ENCODE results near the gene VWA3B. TPM values are rescaled to one million over a fixed set of nuclear protein-coding genes. Genes with fewer than 3 reads are reported as not detected.

VWA3B gene
- total RNA-seq, 1 experiment from 2014 or later, result not detected

DNA sequence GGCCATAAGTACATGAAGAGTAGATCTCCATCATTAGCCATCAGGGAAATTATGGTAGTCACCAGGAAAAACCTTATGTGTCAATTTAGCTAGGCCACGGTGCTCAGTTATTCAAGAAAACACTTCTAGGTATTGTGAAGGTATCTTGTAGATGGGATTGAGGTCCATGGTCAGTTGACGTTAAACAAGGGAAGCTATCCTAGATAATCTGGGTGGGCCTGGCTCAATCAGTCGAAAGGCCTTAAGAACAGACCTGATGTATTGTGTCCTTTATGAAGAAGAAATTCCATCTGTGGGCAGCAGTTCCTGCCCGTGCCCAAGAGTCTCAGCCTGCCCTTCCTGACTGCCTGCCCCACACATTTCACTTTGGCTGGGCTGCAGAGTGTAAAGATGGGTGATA lies 242.6 kb downstream of the VWA3B start:
- Mint-ChIP-seq H3K4me3 (ENCODE audit: low read depth, unreplicated experiment) (no peak overlapping the region), H3K9me3 (ENCODE audit: low read depth, unreplicated experiment) (no peaks in the 10 kb centered on the region), H3K36me3 (ENCODE audit: insufficient read depth, unreplicated experiment) (no peaks in the 10 kb centered on the region), H3K4me1 (ENCODE audit: low read depth, unreplicated experiment) (no peaks in the 10 kb centered on the region), H3K27me3 (ENCODE audit: unreplicated experiment) (peaks cover 24% of the 10 kb centered on the region), H3K27ac (ENCODE audit: unreplicated experiment) (no peak overlapping the region)
- CTCF ChIA-PET, result no interaction called here
- intact Hi-C loops (cut with micrococcal nuclease; ENCODE audit: unreplicated experiment), result no loop called here
- no TSS peak for BruUV-seq (replicated peaks)
- DNase-seq, result no peak
- TF ChIP-seq, protein P1, sequence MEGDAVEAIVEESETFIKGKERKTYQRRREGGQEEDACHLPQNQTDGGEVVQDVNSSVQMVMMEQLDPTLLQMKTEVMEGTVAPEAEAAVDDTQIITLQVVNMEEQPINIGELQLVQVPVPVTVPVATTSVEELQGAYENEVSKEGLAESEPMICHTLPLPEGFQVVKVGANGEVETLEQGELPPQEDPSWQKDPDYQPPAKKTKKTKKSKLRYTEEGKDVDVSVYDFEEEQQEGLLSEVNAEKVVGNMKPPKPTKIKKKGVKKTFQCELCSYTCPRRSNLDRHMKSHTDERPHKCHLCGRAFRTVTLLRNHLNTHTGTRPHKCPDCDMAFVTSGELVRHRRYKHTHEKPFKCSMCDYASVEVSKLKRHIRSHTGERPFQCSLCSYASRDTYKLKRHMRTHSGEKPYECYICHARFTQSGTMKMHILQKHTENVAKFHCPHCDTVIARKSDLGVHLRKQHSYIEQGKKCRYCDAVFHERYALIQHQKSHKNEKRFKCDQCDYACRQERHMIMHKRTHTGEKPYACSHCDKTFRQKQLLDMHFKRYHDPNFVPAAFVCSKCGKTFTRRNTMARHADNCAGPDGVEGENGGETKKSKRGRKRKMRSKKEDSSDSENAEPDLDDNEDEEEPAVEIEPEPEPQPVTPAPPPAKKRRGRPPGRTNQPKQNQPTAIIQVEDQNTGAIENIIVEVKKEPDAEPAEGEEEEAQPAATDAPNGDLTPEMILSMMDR (IDR thresholded peaks at IDR 0.05; ENCODE audit: unreplicated experiment), result no peak

DNA sequence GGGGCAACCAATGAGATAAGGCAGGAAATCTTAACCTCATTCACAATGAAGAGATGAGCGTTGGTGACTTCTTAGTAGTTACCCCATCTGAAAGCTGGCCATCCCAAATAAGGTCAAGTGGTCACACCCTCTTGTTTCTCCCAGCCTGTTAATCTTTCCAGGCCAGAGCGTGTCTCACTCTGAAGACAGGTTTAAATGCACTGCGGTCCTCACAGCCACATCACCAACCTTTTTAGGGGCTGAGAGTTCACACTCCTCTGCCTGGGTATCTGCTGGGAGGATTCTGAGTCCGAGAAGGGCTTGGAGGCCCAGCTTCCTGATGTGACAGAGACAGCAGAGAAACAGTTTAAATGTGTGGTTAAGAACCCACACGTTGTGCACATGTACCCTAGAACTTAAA lies 246.0 kb downstream of the VWA3B start:
- intact Hi-C loops (cut with micrococcal nuclease; ENCODE audit: unreplicated experiment), result no loop called here
- no peak overlapping the region for H3K27ac Mint-ChIP-seq (ENCODE audit: unreplicated experiment)
- TF ChIP-seq, protein P1 (IDR thresholded peaks at IDR 0.05; ENCODE audit: unreplicated experiment), result no peak
- DNase-seq, result no peak
- H3K4me1 Mint-ChIP-seq (ENCODE audit: low read depth, unreplicated experiment), result no peaks in the 10 kb centered on the region
- H3K9me3 Mint-ChIP-seq (ENCODE audit: low read depth, unreplicated experiment), result no peaks in the 10 kb centered on the region
- no TSS peak for BruUV-seq (replicated peaks)
- H3K27me3 Mint-ChIP-seq (ENCODE audit: unreplicated experiment), result peaks cover 46% of the 10 kb centered on the region
- no peaks in the 10 kb centered on the region for H3K36me3 Mint-ChIP-seq (ENCODE audit: insufficient read depth, unreplicated experiment)
- H3K4me3 Mint-ChIP-seq (ENCODE audit: low read depth, unreplicated experiment), result no peak overlapping the region
- CTCF ChIA-PET, result no interaction called here

DNA sequence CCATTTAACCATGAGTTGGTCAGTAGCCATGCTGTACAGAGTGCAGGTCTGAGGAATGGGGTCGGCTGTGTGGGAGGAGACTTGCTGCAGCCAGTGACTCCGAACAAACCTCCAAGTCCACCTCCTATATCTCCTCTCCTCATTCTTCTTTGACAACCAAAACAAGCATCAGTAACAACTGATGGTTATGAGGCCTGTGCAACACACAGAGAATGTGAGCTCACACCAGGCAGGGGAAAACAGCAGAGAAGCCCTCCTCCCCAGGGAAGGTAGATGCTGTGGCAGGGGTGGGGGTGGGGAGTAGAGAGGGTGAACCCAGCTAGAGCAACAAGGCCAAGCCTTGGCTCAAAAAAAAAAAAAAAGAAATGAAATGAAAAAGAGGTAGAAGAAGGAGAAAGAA lies 247.0 kb downstream of the VWA3B start:
- Mint-ChIP-seq H3K9me3 (ENCODE audit: low read depth, unreplicated experiment) (no peaks in the 10 kb centered on the region), H3K4me3 (ENCODE audit: low read depth, unreplicated experiment) (no peak overlapping the region), H3K4me1 (ENCODE audit: low read depth, unreplicated experiment) (no peaks in the 10 kb centered on the region), H3K36me3 (ENCODE audit: insufficient read depth, unreplicated experiment) (no peaks in the 10 kb centered on the region), H3K27me3 (ENCODE audit: unreplicated experiment) (peaks cover 50% of the 10 kb centered on the region), H3K27ac (ENCODE audit: unreplicated experiment) (no peak overlapping the region)
- no peak for DNase-seq
- TF ChIP-seq, protein P1 (IDR thresholded peaks at IDR 0.05; ENCODE audit: unreplicated experiment), result no peak
- no TSS peak for BruUV-seq (replicated peaks)
- intact Hi-C loops (cut with micrococcal nuclease; ENCODE audit: unreplicated experiment), result no loop called here
- CTCF ChIA-PET, result no interaction called here

DNA sequence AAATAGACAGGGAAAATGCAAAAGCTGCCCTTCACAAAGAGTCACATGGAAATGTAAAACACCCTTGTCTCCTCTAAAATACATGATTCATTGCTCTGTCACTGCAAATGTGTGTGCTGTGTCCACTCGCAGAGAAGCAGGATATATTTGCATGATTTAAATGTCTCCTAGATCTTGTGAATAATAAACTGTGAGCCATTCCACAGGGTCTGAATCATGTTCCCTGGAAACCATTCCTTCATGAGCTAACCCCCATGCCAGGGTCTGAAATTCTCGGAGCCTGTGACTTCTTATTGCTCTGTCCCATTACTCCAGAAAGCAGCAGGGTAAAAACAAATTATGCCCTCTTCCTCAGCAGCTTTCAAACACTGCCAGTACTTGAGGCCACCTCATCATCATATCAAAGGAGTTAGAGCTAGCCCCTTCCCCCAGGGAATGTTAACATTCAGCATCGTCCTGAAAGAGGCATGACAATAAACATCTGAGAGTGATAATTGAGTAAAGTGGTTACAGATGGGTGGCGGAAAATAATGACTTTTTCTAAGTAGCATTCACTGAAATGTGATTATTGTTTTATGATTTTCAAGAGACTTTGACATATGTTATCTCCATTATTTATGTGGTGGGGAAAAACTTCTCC lies 247.6 kb downstream of the VWA3B start:
- no peak overlapping the region for H3K4me3 Mint-ChIP-seq (ENCODE audit: low read depth, unreplicated experiment)
- no peaks in the 10 kb centered on the region for H3K36me3 Mint-ChIP-seq (ENCODE audit: insufficient read depth, unreplicated experiment)
- no TSS peak for BruUV-seq (replicated peaks)
- DNase-seq, result no peak
- intact Hi-C loops (cut with micrococcal nuclease; ENCODE audit: unreplicated experiment), result no loop called here
- H3K4me1 Mint-ChIP-seq (ENCODE audit: low read depth, unreplicated experiment), result no peaks in the 10 kb centered on the region
- H3K9me3 Mint-ChIP-seq (ENCODE audit: low read depth, unreplicated experiment), result no peaks in the 10 kb centered on the region
- no peak overlapping the region for H3K27ac Mint-ChIP-seq (ENCODE audit: unreplicated experiment)
- CTCF ChIA-PET, result no interaction called here
- peaks cover 57% of the 10 kb centered on the region for H3K27me3 Mint-ChIP-seq (ENCODE audit: unreplicated experiment)
- TF ChIP-seq, protein P1 (IDR thresholded peaks at IDR 0.05; ENCODE audit: unreplicated experiment), result no peak
